Neural cell (in vitro differentiated cells): Measurements from ENCODE around the gene GLRX2. TPM values are rescaled to one million over a fixed set of nuclear protein-coding genes. Genes with fewer than 3 reads are reported as not detected.

Experiments
- H2AFZ ChIP-seq: fragments of 200-600, 300-800 bp; sonication (generic), shearing (Covaris generic); 2 replicates; pipeline ENCODE4 v1.6.0; 2014; ENCODE audit warnings: low read depth, mild to moderate bottlenecking, antibody characterized with exemption, low read length, moderate library complexity
- H3F3A ChIP-seq: fragments of 200-600 bp; shearing (Covaris generic); 2 replicates; pipeline ENCODE4 v1.6.1; 2016; ENCODE audit warnings: mild to moderate bottlenecking, moderate library complexity, mixed read lengths, antibody characterized with exemption, low read length; ENCODE audit not compliant: insufficient read depth, poor library complexity, severe bottlenecking
- H3K27ac ChIP-seq: fragments of 200-600, 300-800 bp; sonication (generic), shearing (Covaris generic); 2 replicates; pipeline ENCODE4 v1.5.1; 2014; ENCODE audit warnings: mild to moderate bottlenecking, low read length, moderate library complexity
- H3K27me3 ChIP-seq: fragments of 300-800, 200-600 bp; sonication (generic), shearing (Covaris generic); 2 replicates; pipeline ENCODE4 v1.6.0; 2014; ENCODE audit warnings: mild to moderate bottlenecking, low read depth, low read length, moderate library complexity; ENCODE audit not compliant: insufficient read depth
- H3K36me3 ChIP-seq: fragments of 300-800, 200-600 bp; sonication (generic), shearing (Covaris generic); 2 replicates; pipeline ENCODE4 v1.5.1; 2014; ENCODE audit warnings: mild to moderate bottlenecking, antibody characterized with exemption, low read length, moderate library complexity; ENCODE audit not compliant: insufficient read depth
- H3K4me2 ChIP-seq: fragments of 300-800, 200-600 bp; sonication (generic), shearing (Covaris generic); 2 replicates; pipeline ENCODE4 v1.6.0; 2014; ENCODE audit warnings: mild to moderate bottlenecking, low read length
- H3K4me3 ChIP-seq: fragments of 300-800, 200-600 bp; sonication (generic), shearing (Covaris generic); 2 replicates; pipeline ENCODE4 v1.5.1; 2014; ENCODE audit warnings: mild to moderate bottlenecking, low read length, moderate library complexity
- H3K79me2 ChIP-seq: fragments of 200-600 bp; shearing (Covaris generic); replicated peaks from 2 replicates; pipeline ENCODE4 v1.6.0; 2014; ENCODE audit warnings: mild to moderate bottlenecking, low read length, moderate library complexity; ENCODE audit not compliant: insufficient read depth
- H3K9ac ChIP-seq: fragments of 300-800, 200-600 bp; sonication (generic), shearing (Covaris generic); 2 replicates; pipeline ENCODE4 v1.6.1; 2016; ENCODE audit warnings: mild to moderate bottlenecking, low read length, mixed read lengths
- H3K9me2 ChIP-seq: fragments of 200-600 bp; shearing (Covaris generic); 2 replicates; pipeline ENCODE4 v1.6.1; 2016; ENCODE audit warnings: mild to moderate bottlenecking, low read length, mixed read lengths; ENCODE audit not compliant: insufficient read depth
- H3K9me3 ChIP-seq: fragments of 200-600, 300-800 bp; sonication (generic), shearing (Covaris generic); 2 replicates; pipeline ENCODE4 v1.6.1; 2016; ENCODE audit warnings: mild to moderate bottlenecking, mixed run types, low read length, moderate library complexity, mixed read lengths
- H4K20me1 ChIP-seq: fragments of 200-600 bp; shearing (Covaris generic); 2 replicates; pipeline ENCODE4 v1.6.1; 2016; ENCODE audit warnings: mild to moderate bottlenecking, mixed run types; ENCODE audit not compliant: insufficient read depth
- CTCF ChIP-seq: fragments of 450-650 bp; IDR thresholded peaks from 2 replicates; pipeline ENCODE4 v1.5.1; 2014; ENCODE audit warnings: antibody characterized with exemption, mild to moderate bottlenecking, moderate library complexity; ENCODE audit not compliant: poor library complexity, severe bottlenecking
- EP300 ChIP-seq: fragments of 450-650 bp; conservative IDR thresholded peaks from 2 replicates; pipeline ENCODE4 v1.6.1; 2014; ENCODE audit warnings: antibody characterized with exemption, mild to moderate bottlenecking, moderate library complexity; ENCODE audit not compliant: poor library complexity, severe bottlenecking
- EZH2 ChIP-seq: fragments of 200-600, 300-800 bp; shearing (Covaris generic), sonication (generic); IDR thresholded peaks from 2 replicates; pipeline ENCODE4 v1.6.1; 2014; ENCODE audit warnings: antibody characterized with exemption, low read length, borderline replicate concordance, mild to moderate bottlenecking; ENCODE audit not compliant: insufficient read depth, poor library complexity, severe bottlenecking
- MXI1 ChIP-seq: fragments of 450-650 bp; conservative IDR thresholded peaks from 2 replicates; pipeline ENCODE4 v1.6.1; 2014; ENCODE audit warnings: antibody characterized with exemption, mild to moderate bottlenecking; ENCODE audit not compliant: poor library complexity, severe bottlenecking
- POLR2AphosphoS5 ChIP-seq: IDR thresholded peaks from 2 replicates; pipeline ENCODE4 v1.6.1; 2012
- RAD21 ChIP-seq: fragments of 450-650 bp; conservative IDR thresholded peaks from 2 replicates; pipeline ENCODE4 v1.6.1; 2014; ENCODE audit warnings: antibody characterized with exemption, mild to moderate bottlenecking, moderate library complexity
- REST ChIP-seq: IDR thresholded peaks from 2 replicates; pipeline ENCODE4 v1.6.1; 2012; ENCODE audit warnings: borderline replicate concordance
- SMC3 ChIP-seq: fragments of 450-650 bp; conservative IDR thresholded peaks from 2 replicates; pipeline ENCODE4 v1.6.1; 2014; ENCODE audit warnings: antibody characterized with exemption, mild to moderate bottlenecking, moderate library complexity; ENCODE audit not compliant: poor library complexity
- TAF1 ChIP-seq: IDR thresholded peaks from 2 replicates; pipeline ENCODE4 v1.6.1; 2012; ENCODE audit warnings: low read depth
- polyA plus RNA-seq: library from polyadenylated mRNA; depleted of rRNA; stranded (reverse); fragments of >200 nt; gene quantifications from 2 replicates; pipeline ENCODE4 v1.2.3, GENCODE V29; 2014

Gene GLRX2
- polyA plus RNA-seq, 1 donor from 2014 or later = 6.6 TPM

- Histone ChIP-seq H3F3A (no peaks in the 10 kb centered on the region), H3K9me3 (no peaks in the 10 kb centered on the region), H3K79me2 (no peaks in the 10 kb centered on the region), H4K20me1 (no peaks in the 10 kb centered on the region), H3K36me3 (no peaks in the 10 kb centered on the region), H3K27ac (no peak overlapping the region), H3K4me3 (no peak overlapping the region), H3K27me3 (no peaks in the 10 kb centered on the region), H3K9me2 (no peaks in the 10 kb centered on the region), H3K9ac (no peak overlapping the region), H2AFZ (no peak overlapping the region), H3K4me2 (no peak overlapping the region)
- TF ChIP-seq TAF1 = no peak
These were observed 8.2 kb upstream of the GLRX2 start for GRCh38 chr1:193113258-193113991.

- Histone ChIP-seq H3K9me2 (no peaks in the 10 kb centered on the region), H3K79me2 (no peaks in the 10 kb centered on the region), H3F3A (no peaks in the 10 kb centered on the region), H3K27ac (no peak overlapping the region), H3K9ac (no peak overlapping the region), H4K20me1 (no peaks in the 10 kb centered on the region), H3K9me3 (no peaks in the 10 kb centered on the region), H3K36me3 (no peaks in the 10 kb centered on the region), H3K4me2 (no peak overlapping the region), H3K4me3 (no peak overlapping the region), H2AFZ (no peak overlapping the region), H3K27me3 (no peaks in the 10 kb centered on the region)
- TF ChIP-seq TAF1 = no peak
- no peak for TF ChIP-seq RAD21
- no peak for TF ChIP-seq POLR2AphosphoS5
- TF ChIP-seq REST = no peak
- TF ChIP-seq EP300 = no peak
- TF ChIP-seq SMC3 = no peak
- no peak for TF ChIP-seq CTCF
- TF ChIP-seq MXI1 = no peak
- no peak for TF ChIP-seq EZH2
These were observed 6.5 kb upstream of the GLRX2 start for GRCh38 chr1:193111641-193112090.

- no peaks in the 10 kb centered on the region for H3K79me2 ChIP-seq
- H3F3A ChIP-seq = no peaks in the 10 kb centered on the region
- H3K27me3 ChIP-seq = no peaks in the 10 kb centered on the region
- H3K9me2 ChIP-seq = no peaks in the 10 kb centered on the region
- no peak overlapping the region for H3K4me2 ChIP-seq
- no peak overlapping the region for H3K9ac ChIP-seq
- H3K4me3 ChIP-seq = no peak overlapping the region
- H3K9me3 ChIP-seq = no peaks in the 10 kb centered on the region
- no peak overlapping the region for H3K27ac ChIP-seq
- H3K36me3 ChIP-seq = no peaks in the 10 kb centered on the region
- no peak overlapping the region for H2AFZ ChIP-seq
- TF ChIP-seq TAF1 (no peak), POLR2AphosphoS5 (no peak), EP300 (no peak), RAD21 (no peak), MXI1 (no peak), CTCF (no peak)
- no peaks in the 10 kb centered on the region for H4K20me1 ChIP-seq
These were observed 5.7 kb upstream of the GLRX2 start for GRCh38 chr1:193110864-193111263.
